H1 (cell line): ENCODE results near the gene LY6G5C.

Experiments used
- EP300 ChIP-seq, 2 experiments: IDR thresholded peaks; 1 replicate in 1 of 2; 2 replicates in 1 of 2; pipeline ENCODE4 v1.6.1; 2011 to 2012; ENCODE audit warnings: low read depth in 2 of 2, low read length in 2 of 2, mild to moderate bottlenecking in 2 of 2, borderline replicate concordance in 1 of 2, inconsistent platforms in 1 of 2, moderate library complexity in 1 of 2
- KDM5A ChIP-seq: fragments of 200-600 bp; IDR thresholded peaks from 2 replicates; pipeline ENCODE4 v1.7.1; 2012; ENCODE audit warnings: mild to moderate bottlenecking, low read length, inconsistent platforms, mixed read lengths
- SIN3A ChIP-seq, 2 experiments: IDR thresholded peaks in 1 of 2; conservative IDR thresholded peaks in 1 of 2; 2 replicates each; pipeline ENCODE4 v1.6.1; 2011 to 2012; ENCODE audit warnings: low read length in 2 of 2, improper control_type of control experiment in 1 of 2, low read depth in 1 of 2, mild to moderate bottlenecking in 1 of 2
- SP4 ChIP-seq: IDR thresholded peaks from 2 replicates; pipeline ENCODE4 v1.6.1; 2012; ENCODE audit warnings: low read length, inconsistent platforms
- ZNF274 ChIP-seq: IDR thresholded peaks from 2 replicates; pipeline ENCODE4 v1.7.0; 2012; ENCODE audit warnings: low read length, borderline replicate concordance; ENCODE audit errors: extremely low read depth
- TF ChIP-seq, protein P1 (sequence below): IDR thresholded peaks from 2 replicates; pipeline ENCODE4 v1.6.1; 2011; ENCODE audit warnings: low read length, improper control_type of control experiment
- TF ChIP-seq, protein P2 (sequence below): IDR thresholded peaks from 2 replicates; pipeline ENCODE4 v1.6.1; 2012; ENCODE audit warnings: inconsistent platforms

DNA sequence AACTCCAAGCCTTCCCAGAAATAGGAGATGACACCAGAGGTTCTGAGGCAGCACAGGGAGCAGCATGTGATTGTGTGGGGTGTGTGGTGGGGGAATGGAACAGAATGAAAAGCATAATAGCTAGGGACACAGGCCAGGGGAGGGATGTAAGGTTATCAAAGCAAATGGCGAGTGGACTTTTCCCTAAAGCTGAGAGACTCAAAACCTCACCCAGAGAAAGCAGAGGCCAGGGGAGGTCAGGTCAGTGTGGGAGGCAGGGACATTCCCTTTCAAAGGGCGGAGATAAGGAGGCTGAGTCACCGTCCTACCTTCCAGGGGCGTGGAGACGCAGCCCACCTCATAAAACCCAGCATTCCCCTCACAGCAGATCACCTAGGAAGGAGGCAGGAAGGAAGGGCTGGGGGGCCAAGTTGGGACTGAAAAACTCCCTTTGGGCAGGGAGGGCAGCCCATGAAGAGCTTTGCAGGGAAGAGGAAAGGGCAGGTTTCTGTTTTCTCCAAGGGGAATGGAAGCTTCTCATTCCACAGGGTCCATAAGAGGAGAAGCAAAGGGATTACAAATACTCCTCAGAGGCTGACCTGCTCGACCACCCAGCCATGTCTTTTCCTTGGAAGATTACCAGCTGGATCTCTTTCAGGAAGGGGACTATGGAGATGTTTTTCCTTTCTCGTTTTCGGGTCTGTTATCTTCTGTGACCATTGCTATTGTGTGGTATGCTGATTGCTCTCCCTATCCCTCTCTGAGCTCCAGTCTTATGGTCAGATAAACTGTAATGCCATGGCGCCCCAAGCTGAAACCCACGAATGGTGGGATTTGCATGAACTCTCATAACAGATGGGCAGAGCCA, 9.6 kb upstream of the LY6G5C start:
- TF ChIP-seq SP4 (no peak), SIN3A (conservative IDR thresholded peaks at IDR 0.05 in 1 of 2, IDR thresholded peaks at IDR 0.05 in 1 of 2; ENCODE audit: low read depth in 1 of 2, low read length in 2 of 2) (no peak), KDM5A (no peak), ZNF274 (no peak), EP300 (IDR thresholded peaks at IDR 0.05; ENCODE audit: borderline replicate concordance in 1 of 2, low read depth in 2 of 2, low read length in 2 of 2) (no peak)
- TF ChIP-seq, protein P1, sequence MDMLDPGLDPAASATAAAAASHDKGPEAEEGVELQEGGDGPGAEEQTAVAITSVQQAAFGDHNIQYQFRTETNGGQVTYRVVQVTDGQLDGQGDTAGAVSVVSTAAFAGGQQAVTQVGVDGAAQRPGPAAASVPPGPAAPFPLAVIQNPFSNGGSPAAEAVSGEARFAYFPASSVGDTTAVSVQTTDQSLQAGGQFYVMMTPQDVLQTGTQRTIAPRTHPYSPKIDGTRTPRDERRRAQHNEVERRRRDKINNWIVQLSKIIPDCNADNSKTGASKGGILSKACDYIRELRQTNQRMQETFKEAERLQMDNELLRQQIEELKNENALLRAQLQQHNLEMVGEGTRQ: no peak
- TF ChIP-seq, protein P2, sequence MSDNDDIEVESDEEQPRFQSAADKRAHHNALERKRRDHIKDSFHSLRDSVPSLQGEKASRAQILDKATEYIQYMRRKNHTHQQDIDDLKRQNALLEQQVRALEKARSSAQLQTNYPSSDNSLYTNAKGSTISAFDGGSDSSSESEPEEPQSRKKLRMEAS: no peak
